GM21367 (cell line): ENCODE measurements around the gene HLTF.
A peak's percentile ranks its signal among the peaks of the same experiment; 100 is the strongest.

Experiments used
- ATAC-seq: cut with Tn5 transposase; IDR thresholded peaks from one replicate; pipeline ENCODE4 v1.9.1; 2021; ENCODE audit not compliant: unreplicated experiment

The HLTF gene

DNA sequence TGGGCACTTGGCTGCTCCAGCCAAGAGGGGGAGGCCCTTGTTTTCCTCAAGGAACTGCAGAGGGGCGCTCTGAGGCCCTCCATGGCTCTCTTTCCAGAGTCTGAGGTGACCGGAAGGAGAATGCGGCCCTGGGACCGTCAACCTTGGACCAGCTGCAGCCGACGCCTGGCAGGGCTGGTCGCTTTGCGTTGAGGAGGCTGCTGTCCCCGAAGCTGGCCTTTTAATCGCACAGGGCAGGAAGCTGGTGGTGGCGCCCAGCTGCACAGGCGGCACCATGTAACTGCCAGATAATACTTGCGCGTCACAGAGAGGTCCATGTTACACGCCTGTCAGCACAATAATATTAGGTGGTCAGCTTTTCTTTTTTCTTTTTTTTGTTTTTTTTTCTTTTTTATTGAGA, 875 bp upstream of the HLTF start:
- no peak for ATAC-seq

DNA sequence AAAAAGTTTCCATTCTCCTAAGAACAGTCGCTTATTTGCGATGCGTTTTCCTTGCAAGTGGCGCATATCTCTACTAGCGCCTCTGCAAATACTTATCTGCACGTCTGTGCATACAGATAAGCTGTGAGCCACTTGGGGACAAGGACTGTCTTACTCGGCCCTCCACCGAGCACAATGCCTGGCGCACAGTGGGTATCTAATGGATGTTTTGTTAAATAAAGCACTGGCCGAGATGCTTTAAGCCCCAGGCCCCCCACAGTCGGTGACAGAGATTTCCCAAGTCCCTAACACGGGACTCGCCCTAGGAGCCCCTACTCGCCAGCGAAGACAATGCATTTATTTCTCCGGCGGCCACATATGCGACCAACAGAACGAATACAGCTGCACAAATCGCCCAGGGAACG, 503 bp downstream of the HLTF start:
- ATAC-seq: peak; percentile 24

DNA sequence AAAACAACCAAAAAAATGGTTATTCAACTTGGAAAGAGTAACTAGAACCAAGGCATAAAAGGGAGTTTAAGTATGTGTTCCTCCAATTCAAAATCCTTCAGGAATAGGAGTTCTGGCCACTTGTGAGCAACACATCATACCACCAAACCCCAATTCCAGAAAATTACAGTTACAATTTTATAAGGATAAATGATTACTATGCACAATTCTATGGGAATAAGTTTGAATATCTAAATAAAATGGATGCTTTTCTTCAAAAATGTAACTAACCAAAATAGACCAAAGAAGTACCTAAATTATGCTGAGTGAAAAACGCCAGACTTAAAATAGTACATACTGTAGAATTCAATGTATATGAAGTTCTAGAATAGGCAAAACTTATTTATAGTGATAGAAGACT, 4.6 kb downstream of the HLTF start:
- ATAC-seq: no peak

GRCh38 chr3:149080699-149081091, 5.6 kb downstream of the HLTF start:
- no peak for ATAC-seq

DNA sequence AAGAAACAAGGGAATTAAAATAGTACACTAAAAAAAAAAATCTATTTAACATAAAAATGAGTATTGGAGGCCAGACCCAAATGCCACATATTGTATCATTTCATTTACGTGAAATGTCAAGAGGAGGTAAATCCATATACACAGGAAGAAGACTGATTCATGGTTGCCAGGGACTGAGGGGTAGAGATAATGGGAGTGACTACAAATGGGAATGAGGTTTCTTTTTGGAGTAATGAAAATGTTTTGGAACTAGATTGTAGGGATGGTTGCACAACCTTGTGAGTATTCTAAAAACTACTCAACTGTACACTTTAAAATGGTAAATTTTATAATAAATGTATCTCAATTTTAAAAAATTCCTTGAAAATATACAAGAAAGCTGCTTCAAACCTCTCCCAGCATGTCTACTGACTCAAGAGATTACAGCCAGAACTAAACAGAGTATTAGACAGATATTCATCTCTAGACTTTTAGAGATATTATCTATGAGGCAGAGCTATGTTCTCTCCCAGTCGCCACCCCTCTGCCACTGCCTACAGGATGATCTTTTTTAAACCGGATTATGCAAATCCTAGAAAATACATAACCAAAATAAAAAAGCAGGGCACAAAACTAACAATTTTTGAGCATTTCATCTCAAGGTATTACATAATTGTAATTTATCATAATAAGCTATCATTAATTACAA, 6.2 kb downstream of the HLTF start:
- no peak for ATAC-seq

DNA sequence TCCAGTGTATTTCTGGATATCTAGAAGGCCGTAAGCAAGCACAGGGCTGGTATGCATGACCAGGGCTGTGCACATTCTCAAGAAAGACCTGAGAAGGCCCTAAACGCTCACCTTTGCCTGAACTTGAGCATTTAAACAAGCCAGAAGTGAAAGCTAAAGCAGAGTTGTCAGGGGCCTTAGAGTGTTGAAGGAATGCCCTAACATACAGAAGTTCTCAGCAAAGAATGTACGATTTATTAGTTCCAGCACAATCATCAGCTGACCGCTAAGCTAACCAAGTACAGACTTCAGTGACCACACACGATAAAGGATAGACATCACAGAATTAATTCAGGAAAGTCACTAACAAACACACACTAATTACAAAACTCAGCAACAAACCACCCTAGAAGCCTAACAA, 8.7 kb downstream of the HLTF start:
- no peak for ATAC-seq

- ATAC-seq: no peak
Measured at GRCh38 chr3:149067883-149068282, 18.4 kb downstream of the HLTF start.

DNA sequence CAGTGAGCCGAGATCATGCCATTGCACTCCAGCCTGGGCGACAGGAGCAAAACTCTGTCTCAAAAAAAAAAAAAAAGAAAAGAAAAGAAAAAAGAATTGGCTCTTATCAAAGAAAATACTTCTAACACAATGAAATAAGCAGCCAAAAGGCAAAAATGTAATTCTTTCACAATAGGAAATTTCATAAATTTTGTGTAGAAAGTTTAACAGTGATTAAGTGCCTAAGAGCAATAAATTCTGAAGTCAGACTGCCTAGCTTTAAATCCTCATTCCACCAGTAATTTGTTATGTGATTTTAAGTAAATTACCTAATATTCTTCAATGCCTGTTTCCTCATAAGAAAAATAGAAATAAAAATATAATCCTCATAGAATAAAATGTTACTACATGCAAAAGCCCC, 24.6 kb downstream of the HLTF start:
- ATAC-seq: no peak

DNA sequence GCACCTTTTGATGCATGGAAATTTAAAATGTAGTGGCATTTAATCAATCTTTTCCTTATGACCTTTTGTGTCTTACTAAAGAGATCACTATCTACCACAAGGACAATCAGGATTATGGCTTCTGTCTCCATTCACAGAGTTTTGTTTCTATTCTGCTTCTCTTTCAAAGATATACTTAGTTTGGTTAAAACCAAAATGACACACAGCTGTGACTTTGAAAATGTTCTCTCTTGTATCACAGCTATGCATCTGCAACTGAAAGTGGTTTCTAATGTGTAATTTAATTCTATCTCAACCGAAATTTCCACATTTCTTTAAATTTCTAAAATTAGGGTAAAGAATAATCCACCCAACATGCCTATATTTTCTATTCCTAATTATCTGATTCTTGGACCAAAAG, 27.7 kb downstream of the HLTF start:
- peak; percentile 71 for ATAC-seq

DNA sequence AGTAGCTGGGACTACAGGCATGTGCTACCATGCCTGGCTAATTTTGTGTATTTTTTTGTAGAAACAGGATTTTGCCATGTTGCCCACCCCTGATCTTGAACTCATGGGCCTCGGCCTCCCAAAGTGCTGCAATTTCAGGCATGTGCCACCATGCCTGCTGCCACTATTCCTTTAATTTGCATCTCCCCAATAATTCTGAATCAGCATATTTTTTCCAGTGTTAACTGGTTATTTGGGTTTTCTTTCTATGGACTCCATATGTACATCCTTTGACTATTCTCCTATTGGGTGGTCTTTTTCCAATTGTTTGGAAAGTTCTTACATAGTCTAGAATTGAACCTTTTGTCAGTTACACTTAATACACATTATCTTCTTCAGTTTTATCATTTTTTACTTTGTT, 28.1 kb downstream of the HLTF start:
- no peak for ATAC-seq

DNA sequence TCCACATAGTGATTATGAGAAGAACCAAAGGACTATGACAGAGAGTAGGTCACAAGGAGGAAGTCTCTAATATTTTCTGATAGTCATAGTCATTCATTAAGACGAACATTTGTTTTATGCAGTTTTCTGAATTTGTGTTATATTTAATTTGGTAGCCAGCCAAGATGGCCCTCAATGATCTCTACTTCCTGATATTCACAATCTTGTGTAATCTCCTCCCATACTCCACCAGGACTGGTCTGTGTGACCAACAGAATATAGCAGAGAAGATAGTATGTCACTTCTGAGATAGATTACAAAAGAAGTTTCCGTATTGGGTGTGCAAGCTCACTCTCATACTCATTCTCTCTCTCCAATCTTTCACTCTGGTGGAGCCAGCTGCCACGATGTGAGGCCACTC, 30.8 kb downstream of the HLTF start:
- no peak for ATAC-seq

- ATAC-seq: no peak
Measured at GRCh38 chr3:149044339-149045083, 41.8 kb downstream of the HLTF start.

- peak; percentile 90 for ATAC-seq
Measured at GRCh38 chr3:149042789-149043386, 43.4 kb downstream of the HLTF start.

DNA sequence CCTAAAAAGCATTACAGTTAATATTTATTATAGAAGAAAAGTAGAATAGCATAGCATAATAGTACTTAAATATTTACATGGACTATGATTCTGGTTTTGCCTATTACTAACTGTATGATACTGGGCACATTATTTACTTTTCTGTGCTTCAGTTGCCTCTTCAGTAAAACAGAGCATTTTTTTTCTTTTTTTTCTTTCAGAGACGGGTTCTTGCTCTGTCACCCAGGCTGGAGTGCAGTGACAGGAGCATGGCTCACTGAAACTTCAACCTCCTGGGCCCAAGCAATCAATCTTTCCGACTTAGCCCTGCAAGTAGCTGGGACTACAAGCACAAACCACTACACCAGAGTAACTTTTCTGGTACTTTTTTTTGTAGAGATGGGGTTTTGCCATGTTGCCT, 48.0 kb downstream of the HLTF start:
- no peak for ATAC-seq

- ATAC-seq: no peak
Measured at GRCh38 chr3:149037684-149038083, 48.6 kb downstream of the HLTF start.

DNA sequence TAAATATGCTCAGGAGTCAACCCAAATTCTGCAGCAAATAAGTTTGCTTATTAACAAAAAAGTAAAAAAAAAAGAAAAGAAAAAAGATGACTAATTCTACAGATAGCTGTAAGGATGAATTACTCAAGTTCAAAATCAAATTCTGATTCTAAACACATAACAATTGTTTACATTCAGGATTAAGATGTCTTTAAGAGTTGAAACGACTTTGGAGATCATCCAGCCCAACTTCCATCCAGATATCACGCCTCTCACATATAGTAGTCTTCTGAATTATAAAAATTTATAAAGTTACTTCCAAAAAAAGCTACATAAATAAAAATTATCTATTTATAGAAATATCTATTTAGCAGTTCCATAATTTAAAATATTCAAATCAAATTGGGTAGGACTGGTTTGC, 55.2 kb downstream of the HLTF start:
- ATAC-seq: no peak

- ATAC-seq: no peak
Measured at GRCh38 chr3:149026718-149027117, 59.6 kb downstream of the HLTF start.

DNA sequence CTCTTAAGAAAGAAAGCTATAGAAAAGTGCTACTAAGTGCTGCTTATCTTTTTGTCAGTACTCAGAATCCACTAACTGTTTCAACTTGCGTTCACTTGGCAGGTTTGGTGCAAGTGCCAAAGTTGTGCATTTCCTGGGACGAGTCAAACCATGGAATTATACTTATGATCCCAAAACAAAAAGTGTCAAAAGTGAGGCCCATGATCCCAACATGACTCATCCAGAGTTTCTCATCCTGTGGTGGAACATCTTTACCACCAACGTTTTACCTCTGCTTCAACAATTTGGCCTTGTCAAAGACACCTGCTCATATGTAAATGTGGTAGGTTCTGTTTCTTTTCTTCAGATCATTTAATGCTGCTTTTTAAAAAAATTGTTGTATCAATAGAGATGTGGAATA, 62.4 kb downstream of the HLTF start:
- no peak for ATAC-seq

DNA sequence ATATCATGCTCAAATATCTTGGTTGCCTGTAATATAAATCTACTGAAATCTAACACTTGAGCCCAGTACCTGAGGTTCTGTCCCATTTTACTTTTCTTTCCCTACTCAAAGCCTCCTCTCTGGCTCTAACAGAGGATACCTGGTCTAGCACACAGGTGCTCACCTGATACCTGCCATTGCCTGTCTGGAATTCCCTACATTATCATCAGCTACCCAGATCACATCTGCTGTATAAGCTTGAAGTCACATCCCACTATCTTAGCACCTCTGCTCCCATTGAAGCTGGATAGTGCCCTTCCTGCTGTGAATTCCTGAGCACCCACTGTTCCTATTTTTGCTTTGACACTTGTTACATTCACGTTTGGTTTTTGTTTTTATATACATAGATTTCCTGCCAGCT, 64.5 kb downstream of the HLTF start:
- no peak for ATAC-seq

DNA sequence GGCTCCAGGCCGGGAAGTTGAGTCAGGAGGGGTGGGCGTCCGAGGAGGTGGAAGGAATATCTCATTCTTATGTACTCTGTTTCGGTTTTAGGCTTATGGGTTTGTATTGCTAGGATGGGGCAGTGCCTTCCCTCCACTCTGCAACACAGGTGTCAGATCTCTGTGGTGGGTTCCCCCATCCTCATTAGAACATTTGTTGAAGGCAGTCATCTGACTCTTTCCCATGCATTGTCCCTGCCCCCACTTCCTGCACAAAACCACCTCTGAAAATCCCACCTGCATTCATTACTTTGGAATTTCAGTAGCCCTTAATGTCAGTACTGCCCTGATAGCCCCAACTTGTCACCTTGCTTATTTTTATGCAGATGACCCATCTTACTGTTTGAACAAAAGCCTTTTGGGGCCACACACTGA, 65.5 kb downstream of the HLTF start:
- ATAC-seq: no peak

DNA sequence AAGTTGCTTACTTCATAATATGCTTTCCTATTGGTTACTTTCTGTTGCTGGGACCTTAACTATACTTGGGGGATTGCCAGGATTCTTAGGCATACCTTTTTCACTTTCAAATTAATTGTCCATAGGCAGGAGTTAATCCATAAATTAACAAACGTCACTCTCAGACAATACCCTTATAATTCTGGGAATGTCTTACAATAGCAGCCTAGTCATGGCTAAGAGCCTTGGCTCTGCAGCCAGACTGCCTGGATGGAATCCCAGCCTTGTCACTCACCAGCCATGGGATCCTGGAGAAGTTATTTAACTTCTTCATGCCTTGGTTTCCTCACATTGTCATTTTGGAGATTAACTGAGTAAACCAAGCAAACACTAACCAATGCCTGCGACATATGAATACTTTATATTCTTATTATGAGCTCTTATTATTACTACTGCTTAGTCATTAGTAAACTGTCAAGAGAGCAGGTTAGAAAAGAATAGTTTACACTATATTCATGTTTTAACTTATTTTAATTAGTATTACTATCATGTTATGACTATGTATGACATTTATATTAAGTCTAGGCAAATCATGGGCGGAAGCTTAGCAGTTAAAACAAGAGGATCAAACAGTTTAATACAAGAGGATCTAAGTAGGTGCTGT, 66.0 kb downstream of the HLTF start:
- ATAC-seq: no peak

GRCh38 chr3:149019580-149019979, 66.8 kb downstream of the HLTF start:
- no peak for ATAC-seq
